Umbilical cord (tissue), 2 donors: ENCODE measurements around the gene WWOX. TPM values are rescaled to one million over a fixed set of nuclear protein-coding genes. Genes with fewer than 3 reads are reported as not detected.
A peak's percentile ranks its signal among the peaks of the same experiment; 100 is the strongest.
"Not testable (repeated sequence)": the region's sequence is repeated elsewhere in the genome, so short reads cannot be mapped to it uniquely, and the experiment has no call there.

Source experiments
- DNase-seq: peaks from one replicate; pipeline ENCODE4 v3.0.0-alpha.2; 2015; ENCODE audit warnings: low spot score
- total RNA-seq: library from RNA; depleted of rRNA; stranded (reverse); fragments of >200 nt; gene quantifications from one replicate; pipeline ENCODE4 v1.2.3, GENCODE V29; 2014; ENCODE audit warnings: low replicate concordance; ENCODE audit not compliant: insufficient read depth

The WWOX gene
- total RNA-seq, 1 donor from 2014 or later, result 54.4 TPM

- DNase-seq, result peak; percentile 90
These were observed 1148.9 kb downstream of the WWOX start for GRCh38 chr16:79248351-79248750.

GRCh38 chr16:79250502-79251098, 1151.1 kb downstream of the WWOX start:
- no peak for DNase-seq

- peak; percentile 54 for DNase-seq
These were observed 1153.7 kb downstream of the WWOX start for GRCh38 chr16:79253100-79253631.

- DNase-seq, result peak; percentile 37
These were observed 1158.6 kb downstream of the WWOX start for GRCh38 chr16:79257953-79258490.

GRCh38 chr16:79260890-79261289, 1161.4 kb downstream of the WWOX start:
- not testable (repeated sequence) for DNase-seq

- DNase-seq, result no peak
These were observed 1162.1 kb downstream of the WWOX start for GRCh38 chr16:79261481-79261940.

- no peak for DNase-seq
These were observed 1162.6 kb downstream of the WWOX start for GRCh38 chr16:79261944-79262552.

Other genes with a start within 250 kb of the WWOX start
- not detected for gene CLEC3A, start 77.1 kb upstream of the WWOX start, total RNA-seq